Measurements from ENCODE around the gene SQSTM1.
"Not testable (repeated sequence)": the region's sequence is repeated elsewhere in the genome, so short reads cannot be mapped to it uniquely, and the experiment has no call there.

Gene SQSTM1

DNA sequence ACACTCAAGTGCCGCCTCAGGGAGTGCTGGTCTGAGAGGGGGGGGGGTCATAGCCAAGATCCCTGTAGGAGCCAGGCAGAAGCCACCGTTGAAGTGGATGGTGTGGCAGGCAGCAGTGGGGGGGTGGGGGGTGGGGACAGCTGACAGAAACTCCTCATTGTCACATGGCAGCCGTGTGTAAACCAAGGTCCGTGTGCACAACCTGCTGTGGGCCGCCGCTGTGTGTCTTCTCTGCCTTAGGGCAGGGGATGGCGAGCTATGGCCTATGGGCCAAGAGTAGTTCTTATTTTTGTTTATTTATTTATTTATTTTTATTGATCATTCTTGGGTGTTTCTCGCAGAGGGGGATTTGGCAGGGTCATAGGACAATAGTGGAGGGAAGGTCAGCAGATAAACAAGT is 13.4 kb downstream of the SQSTM1 start:
- DNase-seq (ENCODE audit: extremely low read depth, insufficient read length): no peak
- H3K27me3 ChIP-seq (replicated peaks; ENCODE audit: control insufficient read depth, insufficient read depth, low read length): no peaks in the 10 kb centered on the region

DNA sequence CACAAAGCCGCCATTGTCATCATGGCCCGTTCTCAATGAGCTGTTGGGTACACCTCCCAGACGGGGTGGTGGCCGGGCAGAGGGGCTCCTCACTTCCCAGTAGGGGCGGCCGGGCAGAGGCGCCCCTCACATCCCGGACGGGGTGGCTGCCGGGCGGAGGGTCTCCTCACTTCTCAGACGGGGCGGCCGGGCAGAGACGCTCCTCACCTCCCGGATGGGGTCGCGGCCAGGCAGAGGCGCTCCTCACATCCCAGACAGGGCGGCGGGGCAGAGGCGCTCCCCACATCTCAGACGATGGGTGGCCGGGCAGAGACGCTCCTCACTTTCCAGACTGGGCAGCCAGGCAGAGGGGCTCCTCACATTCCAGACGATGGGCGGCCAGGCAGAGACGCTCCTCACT is 14.2 kb downstream of the SQSTM1 start:
- DNase-seq (ENCODE audit: extremely low read depth, insufficient read length); H3K4me3 ChIP-seq (replicated peaks; ENCODE audit: low read depth, low read length); H3K27me3 ChIP-seq (replicated peaks; ENCODE audit: control insufficient read depth, insufficient read depth, low read length): not testable (repeated sequence)
- peaks cover 41% of the 10 kb centered on the region for H3K36me3 ChIP-seq (ENCODE audit: control insufficient read depth, insufficient read depth, low read length)

More for the DNA sequence above, 13.4 kb downstream of the SQSTM1 start:
- no peak overlapping the region for H3K4me3 ChIP-seq (replicated peaks; ENCODE audit: low read depth, low read length)
- TF ChIP-seq, protein P1, sequence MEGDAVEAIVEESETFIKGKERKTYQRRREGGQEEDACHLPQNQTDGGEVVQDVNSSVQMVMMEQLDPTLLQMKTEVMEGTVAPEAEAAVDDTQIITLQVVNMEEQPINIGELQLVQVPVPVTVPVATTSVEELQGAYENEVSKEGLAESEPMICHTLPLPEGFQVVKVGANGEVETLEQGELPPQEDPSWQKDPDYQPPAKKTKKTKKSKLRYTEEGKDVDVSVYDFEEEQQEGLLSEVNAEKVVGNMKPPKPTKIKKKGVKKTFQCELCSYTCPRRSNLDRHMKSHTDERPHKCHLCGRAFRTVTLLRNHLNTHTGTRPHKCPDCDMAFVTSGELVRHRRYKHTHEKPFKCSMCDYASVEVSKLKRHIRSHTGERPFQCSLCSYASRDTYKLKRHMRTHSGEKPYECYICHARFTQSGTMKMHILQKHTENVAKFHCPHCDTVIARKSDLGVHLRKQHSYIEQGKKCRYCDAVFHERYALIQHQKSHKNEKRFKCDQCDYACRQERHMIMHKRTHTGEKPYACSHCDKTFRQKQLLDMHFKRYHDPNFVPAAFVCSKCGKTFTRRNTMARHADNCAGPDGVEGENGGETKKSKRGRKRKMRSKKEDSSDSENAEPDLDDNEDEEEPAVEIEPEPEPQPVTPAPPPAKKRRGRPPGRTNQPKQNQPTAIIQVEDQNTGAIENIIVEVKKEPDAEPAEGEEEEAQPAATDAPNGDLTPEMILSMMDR (IDR thresholded peaks at IDR 0.05; ENCODE audit: insufficient read depth, low read length, poor library complexity, severe bottlenecking): no peak
- peaks cover 40% of the 10 kb centered on the region for H3K36me3 ChIP-seq (ENCODE audit: control insufficient read depth, insufficient read depth, low read length)

GRCh38 chr5:179836225-179837019 is 15.7 kb downstream of the SQSTM1 start:
- no peak for DNase-seq (ENCODE audit: extremely low read depth, insufficient read length)

GRCh38 chr5:179837076-179838011 is 16.6 kb downstream of the SQSTM1 start:
- Histone ChIP-seq H3K36me3 (ENCODE audit: control insufficient read depth, insufficient read depth, low read length) (peaks cover 34% of the 10 kb centered on the region), H3K27me3 (replicated peaks; ENCODE audit: control insufficient read depth, insufficient read depth, low read length) (no peaks in the 10 kb centered on the region), H3K4me3 (replicated peaks; ENCODE audit: low read depth, low read length) (no peak overlapping the region)
- DNase-seq (ENCODE audit: extremely low read depth, insufficient read length): no peak
- TF ChIP-seq, protein P1 (IDR thresholded peaks at IDR 0.05; ENCODE audit: insufficient read depth, low read length, poor library complexity, severe bottlenecking): no peak

More at GRCh38 chr5:179836225-179837019, 15.7 kb downstream of the SQSTM1 start:
- Histone ChIP-seq H3K4me3 (replicated peaks; ENCODE audit: low read depth, low read length) (no peak overlapping the region), H3K36me3 (ENCODE audit: control insufficient read depth, insufficient read depth, low read length) (peaks cover 38% of the 10 kb centered on the region), H3K27me3 (replicated peaks; ENCODE audit: control insufficient read depth, insufficient read depth, low read length) (no peaks in the 10 kb centered on the region)
- TF ChIP-seq, protein P1 (IDR thresholded peaks at IDR 0.05; ENCODE audit: insufficient read depth, low read length, poor library complexity, severe bottlenecking): no peak

DNA sequence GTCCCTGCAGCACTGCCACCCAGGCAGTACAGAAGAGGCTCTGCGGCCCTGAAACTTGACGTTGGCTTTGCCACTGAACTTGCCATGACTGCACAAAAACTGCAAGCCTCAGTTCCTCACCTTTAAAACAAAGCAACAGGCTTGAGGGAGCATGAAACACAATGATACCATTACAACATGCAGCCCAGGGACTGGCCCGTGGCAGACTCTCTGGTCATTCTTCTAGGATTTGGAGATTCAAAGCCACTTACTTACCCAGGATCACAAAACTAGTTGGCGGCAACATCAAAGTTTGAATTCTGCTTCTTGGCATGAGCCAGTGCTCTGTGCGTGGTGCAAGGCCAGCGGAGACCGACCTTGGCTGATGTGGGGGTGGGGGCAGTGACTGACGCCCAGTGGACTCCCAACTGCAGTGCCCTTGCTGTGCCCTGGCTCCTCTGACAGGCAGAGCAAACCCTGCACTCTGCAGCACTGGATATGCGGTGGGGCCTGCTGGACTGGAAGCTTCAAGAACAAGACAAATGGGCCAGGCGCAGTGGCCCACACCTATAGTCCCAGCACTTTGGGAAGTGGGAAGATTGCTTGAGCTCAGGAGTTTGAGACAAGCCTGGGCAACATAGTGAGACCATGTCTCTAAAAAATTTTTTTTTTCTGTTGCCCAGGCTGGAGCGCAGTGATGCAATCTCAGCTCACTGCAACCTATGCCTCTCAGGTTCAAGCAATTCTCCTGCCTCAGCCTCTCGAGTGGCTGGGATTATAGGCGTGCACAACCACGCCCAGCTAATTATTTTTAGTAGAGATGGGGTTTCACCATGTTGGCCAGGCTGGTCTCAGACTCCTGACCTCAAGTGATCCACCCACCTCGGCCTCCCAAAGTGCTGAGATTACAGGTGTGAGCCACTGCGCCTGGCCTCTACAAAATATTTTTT is 18.9 kb downstream of the SQSTM1 start:
- Histone ChIP-seq H3K36me3 (ENCODE audit: control insufficient read depth, insufficient read depth, low read length) (peaks cover 21% of the 10 kb centered on the region), H3K4me3 (replicated peaks; ENCODE audit: low read depth, low read length) (no peak overlapping the region), H3K27me3 (replicated peaks; ENCODE audit: control insufficient read depth, insufficient read depth, low read length) (no peaks in the 10 kb centered on the region)
- TF ChIP-seq, protein P1 (IDR thresholded peaks at IDR 0.05; ENCODE audit: insufficient read depth, low read length, poor library complexity, severe bottlenecking): no peak
- DNase-seq (ENCODE audit: extremely low read depth, insufficient read length): no peak
